ENCODE measurements around the gene ANKRD24.
A peak's percentile ranks its signal among the peaks of the same experiment; 100 is the strongest.

The ANKRD24 gene

DNA sequence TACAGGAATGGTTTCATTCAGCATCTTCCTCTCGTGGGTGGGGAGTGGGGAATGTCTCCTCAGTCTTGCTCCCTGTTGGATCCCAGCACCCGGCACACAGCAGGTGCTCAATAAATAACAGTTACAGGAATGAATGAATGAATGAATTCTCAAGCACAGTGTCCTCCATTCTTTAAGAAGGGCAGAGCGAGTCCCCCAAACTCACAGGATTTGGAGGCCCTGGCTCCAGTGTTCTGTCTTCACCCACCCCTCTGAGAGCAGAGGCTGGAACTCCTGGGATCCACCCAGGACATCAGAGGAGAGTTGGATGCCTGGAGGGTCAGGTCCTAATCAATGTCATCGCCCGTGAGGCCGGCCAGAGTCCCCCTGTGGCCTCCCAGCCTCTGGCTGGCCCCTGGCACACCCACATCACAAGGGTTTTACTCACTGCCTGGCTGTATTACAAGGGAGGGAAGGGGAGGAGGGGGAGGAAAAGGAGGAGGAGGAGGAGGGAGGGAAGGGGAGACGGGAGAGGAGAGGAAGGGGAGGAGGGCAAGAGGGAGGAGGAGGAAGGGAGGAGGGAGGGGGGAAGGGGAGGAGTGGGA is 37.7 kb upstream of the ANKRD24 start:
- Histone ChIP-seq H2BK15ac (ENCODE audit: low read depth, poor library complexity, severe bottlenecking) (no peak overlapping the region), H3K79me1 (replicated peaks; ENCODE audit: low read length, poor library complexity, severe bottlenecking) (no peaks in the 10 kb centered on the region), H3K9me3 (ENCODE audit: control insufficient read depth, low read length) (no peaks in the 10 kb centered on the region), H3K14ac (ENCODE audit: low read length in 2 of 2) (no peak overlapping the region), H3K27me3 (ENCODE audit: control insufficient read depth in 1 of 2, insufficient read depth in 1 of 2, low read length in 2 of 2) (peaks cover 0 to 26% of the 10 kb centered on the region in 2 experiments), H2BK120ac (ENCODE audit: low read depth, low read length) (peak overlapping the region; percentile 34), H3K18ac (ENCODE audit: low read depth in 1 of 2, low read length in 2 of 2) (no peak overlapping the region), H4K91ac (ENCODE audit: low read length) (peak overlapping the region; percentile 15), H3K27ac (ENCODE audit: low read length, poor library complexity, severe bottlenecking) (no peak overlapping the region), H2BK12ac (ENCODE audit: low read length in 2 of 2) (peak overlapping the region; percentile 15 to 54), H3K9ac (ENCODE audit: low read length) (peak overlapping the region; percentile 68), H3K4ac (ENCODE audit: low read depth in 1 of 2, low read length in 2 of 2) (no peak overlapping the region), H4K8ac (ENCODE audit: low read length) (peak overlapping the region; percentile 60), H3K23ac (ENCODE audit: low read length in 2 of 2) (no peak overlapping the region), H2BK5ac (ENCODE audit: low read depth, low read length, poor library complexity, severe bottlenecking) (no peak overlapping the region), H2AFZ (ENCODE audit: low read depth, low read length) (no peak overlapping the region), H3K4me1 (ENCODE audit: control insufficient read depth, insufficient read depth, low read depth, low read length) (peaks cover 6% of the 10 kb centered on the region), H3K4me2 (ENCODE audit: low read length, poor library complexity, severe bottlenecking) (no peak overlapping the region), H3K36me3 (ENCODE audit: control insufficient read depth in 1 of 2, insufficient read depth in 2 of 2, low read depth in 1 of 2, low read length in 2 of 2) (no peaks in the 10 kb centered on the region), H2AK5ac (ENCODE audit: low read length, severe bottlenecking) (no peak overlapping the region), H3K4me3 (ENCODE audit: insufficient read depth in 1 of 2, low read depth in 1 of 2, low read length in 2 of 2) (peak overlapping the region in 1 of 2 experiments; percentile 40)
- peak; percentile 45 for DNase-seq
- 28% methylated on average over 6 of the region's 7 CpGs for WGBS

DNA sequence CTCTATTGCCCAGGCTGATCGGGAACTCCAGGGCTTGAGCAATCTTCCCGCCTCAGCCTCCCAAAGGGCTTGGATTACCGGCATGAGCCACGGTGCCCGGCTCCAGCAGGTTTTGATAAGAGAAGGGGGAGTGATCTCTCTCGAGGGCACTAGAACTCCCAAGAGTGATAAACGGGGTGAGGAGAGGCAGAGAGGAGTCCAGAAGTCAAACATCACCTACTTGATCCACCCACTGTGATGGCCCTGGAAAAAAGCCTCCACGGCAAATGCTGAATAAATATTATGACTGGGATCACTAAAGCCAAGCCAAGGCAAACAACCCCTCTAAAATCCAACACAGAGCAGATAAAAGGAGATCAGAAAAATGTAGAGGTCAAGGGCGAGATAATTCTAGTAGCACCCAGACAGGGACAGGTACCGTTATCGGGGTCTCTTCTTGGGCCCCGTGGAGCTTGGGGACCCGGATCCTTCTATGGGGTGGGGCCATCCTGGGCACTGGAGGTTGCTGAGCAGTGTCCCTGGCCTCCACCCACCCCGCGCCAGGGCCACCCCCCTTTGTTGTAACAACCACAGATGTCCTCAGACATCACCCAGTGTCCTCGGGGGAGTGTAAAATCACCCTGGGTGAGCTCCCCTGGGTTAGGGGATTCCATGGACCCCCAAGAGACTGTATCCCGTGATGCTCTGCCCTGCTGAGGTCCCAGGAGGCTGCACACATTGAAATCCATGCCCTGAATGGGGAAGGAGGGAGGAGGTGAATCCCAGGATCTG is 32.8 kb upstream of the ANKRD24 start:
- Histone ChIP-seq H2AFZ (ENCODE audit: low read depth, low read length) (no peak overlapping the region), H2BK15ac (ENCODE audit: low read depth, poor library complexity, severe bottlenecking) (peak overlapping the region; percentile 23), H3K79me1 (replicated peaks; ENCODE audit: low read length, poor library complexity, severe bottlenecking) (no peaks in the 10 kb centered on the region), H3K4me1 (ENCODE audit: control insufficient read depth, insufficient read depth, low read depth, low read length) (peaks cover 5% of the 10 kb centered on the region), H3K4ac (ENCODE audit: low read depth in 1 of 2, low read length in 2 of 2) (no peak overlapping the region), H3K14ac (ENCODE audit: low read length in 2 of 2) (no peak overlapping the region), H2BK120ac (ENCODE audit: low read depth, low read length) (no peak overlapping the region), H2BK12ac (ENCODE audit: low read length in 2 of 2) (no peak overlapping the region), H3K4me3 (ENCODE audit: insufficient read depth in 1 of 2, low read depth in 1 of 2, low read length in 2 of 2) (no peak overlapping the region), H4K91ac (ENCODE audit: low read length) (no peak overlapping the region), H3K27ac (ENCODE audit: low read length, poor library complexity, severe bottlenecking) (no peak overlapping the region), H3K36me3 (ENCODE audit: control insufficient read depth in 1 of 2, insufficient read depth in 2 of 2, low read depth in 1 of 2, low read length in 2 of 2) (no peaks in the 10 kb centered on the region), H3K9ac (ENCODE audit: low read length) (no peak overlapping the region), H2AK5ac (ENCODE audit: low read length, severe bottlenecking) (no peak overlapping the region), H3K9me3 (ENCODE audit: control insufficient read depth, low read length) (no peaks in the 10 kb centered on the region), H2BK5ac (ENCODE audit: low read depth, low read length, poor library complexity, severe bottlenecking) (no peak overlapping the region), H3K27me3 (ENCODE audit: control insufficient read depth in 1 of 2, insufficient read depth in 1 of 2, low read length in 2 of 2) (peaks cover 9 to 31% of the 10 kb centered on the region in 2 experiments), H3K18ac (ENCODE audit: low read depth in 1 of 2, low read length in 2 of 2) (no peak overlapping the region), H3K23ac (ENCODE audit: low read length in 2 of 2) (no peak overlapping the region), H4K8ac (ENCODE audit: low read length) (no peak overlapping the region), H3K4me2 (ENCODE audit: low read length, poor library complexity, severe bottlenecking) (no peak overlapping the region)
- 88% methylated on average over 15 of the region's 17 CpGs for WGBS
- DNase-seq, result no peak

DNA sequence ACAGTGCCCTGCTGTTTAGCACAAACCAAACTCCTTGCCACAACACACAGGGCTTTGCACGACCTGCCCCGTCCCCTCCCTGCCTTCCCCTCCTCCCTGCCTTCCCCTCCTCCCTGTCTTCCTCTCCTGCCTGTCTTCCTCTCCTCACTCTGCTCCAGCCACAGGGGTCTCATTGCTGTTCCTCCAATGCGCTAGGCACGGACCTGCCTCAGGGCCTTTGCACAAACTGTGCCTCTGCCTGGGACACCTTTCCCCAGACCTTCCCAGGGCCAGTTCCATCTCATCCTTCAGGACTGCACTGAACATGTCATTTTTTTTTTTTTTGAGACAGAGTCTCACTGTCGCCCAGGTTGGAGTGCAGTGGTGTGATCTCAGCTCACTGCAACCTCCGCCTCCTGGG is 30.9 kb upstream of the ANKRD24 start:
- Histone ChIP-seq H3K14ac (ENCODE audit: low read length in 2 of 2) (no peak overlapping the region), H3K4ac (ENCODE audit: low read depth in 1 of 2, low read length in 2 of 2) (no peak overlapping the region), H2BK15ac (ENCODE audit: low read depth, poor library complexity, severe bottlenecking) (no peak overlapping the region), H3K36me3 (ENCODE audit: control insufficient read depth in 1 of 2, insufficient read depth in 2 of 2, low read depth in 1 of 2, low read length in 2 of 2) (no peaks in the 10 kb centered on the region), H3K18ac (ENCODE audit: low read depth in 1 of 2, low read length in 2 of 2) (no peak overlapping the region), H3K27ac (ENCODE audit: low read length, poor library complexity, severe bottlenecking) (no peak overlapping the region), H3K4me2 (ENCODE audit: low read length, poor library complexity, severe bottlenecking) (no peak overlapping the region), H3K4me1 (ENCODE audit: control insufficient read depth, insufficient read depth, low read depth, low read length) (no peaks in the 10 kb centered on the region), H2BK5ac (ENCODE audit: low read depth, low read length, poor library complexity, severe bottlenecking) (no peak overlapping the region), H3K23ac (ENCODE audit: low read length in 2 of 2) (no peak overlapping the region), H3K9ac (ENCODE audit: low read length) (no peak overlapping the region), H4K8ac (ENCODE audit: low read length) (no peak overlapping the region), H2BK12ac (ENCODE audit: low read length in 2 of 2) (no peak overlapping the region), H3K79me1 (replicated peaks; ENCODE audit: low read length, poor library complexity, severe bottlenecking) (no peaks in the 10 kb centered on the region), H3K4me3 (ENCODE audit: insufficient read depth in 1 of 2, low read depth in 1 of 2, low read length in 2 of 2) (no peak overlapping the region), H4K91ac (ENCODE audit: low read length) (no peak overlapping the region), H2AK5ac (ENCODE audit: low read length, severe bottlenecking) (no peak overlapping the region), H3K27me3 (ENCODE audit: control insufficient read depth in 1 of 2, insufficient read depth in 1 of 2, low read length in 2 of 2) (peaks cover 14 to 21% of the 10 kb centered on the region in 2 experiments), H2AFZ (ENCODE audit: low read depth, low read length) (no peak overlapping the region), H3K9me3 (ENCODE audit: control insufficient read depth, low read length) (no peaks in the 10 kb centered on the region), H2BK120ac (ENCODE audit: low read depth, low read length) (no peak overlapping the region)
- 63% methylated on average over 5 of the region's 6 CpGs for WGBS
- no peak for DNase-seq

DNA sequence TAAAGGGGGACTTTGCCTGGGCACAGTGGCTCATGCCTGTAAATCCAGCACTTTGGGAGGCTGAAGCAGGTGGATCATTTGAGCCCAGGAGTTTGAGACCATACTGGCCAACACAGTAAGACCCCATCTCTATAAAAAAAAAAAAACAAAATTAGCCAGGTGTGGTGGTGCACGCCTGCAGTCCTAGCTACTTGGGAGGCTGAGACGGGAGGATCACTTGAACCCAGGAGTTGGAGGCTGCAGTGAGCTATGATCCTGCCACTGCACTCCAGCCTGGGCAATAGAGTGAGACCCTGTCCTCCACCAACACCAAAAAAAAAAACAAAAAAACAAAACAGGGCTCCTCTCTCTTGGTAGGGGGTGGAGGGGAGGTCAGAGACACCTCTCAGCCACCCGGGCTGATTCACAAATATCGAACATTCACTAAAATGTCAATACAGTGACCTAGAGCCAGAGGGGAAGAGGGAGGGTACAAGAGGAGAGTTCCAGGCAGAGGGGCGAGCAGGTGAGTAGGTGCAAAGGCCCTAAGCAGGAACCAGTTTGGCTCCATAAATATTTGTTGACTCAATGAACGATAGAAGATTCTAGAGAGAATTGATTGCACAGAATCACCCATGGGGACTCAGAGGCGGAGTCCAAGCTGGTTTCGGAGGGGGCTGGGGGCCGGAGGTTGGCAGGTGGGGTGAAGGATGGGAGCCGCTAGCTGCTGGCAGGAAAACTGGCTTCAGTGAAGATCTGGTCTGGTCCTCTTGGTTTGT is 30.1 kb upstream of the ANKRD24 start:
- H3K23ac ChIP-seq (ENCODE audit: low read length in 2 of 2), result no peak overlapping the region
- no peaks in the 10 kb centered on the region for H3K36me3 ChIP-seq (ENCODE audit: control insufficient read depth in 1 of 2, insufficient read depth in 2 of 2, low read depth in 1 of 2, low read length in 2 of 2)
- H2BK120ac ChIP-seq (ENCODE audit: low read depth, low read length), result no peak overlapping the region
- H3K79me1 ChIP-seq (replicated peaks; ENCODE audit: low read length, poor library complexity, severe bottlenecking), result no peaks in the 10 kb centered on the region
- H2BK5ac ChIP-seq (ENCODE audit: low read depth, low read length, poor library complexity, severe bottlenecking), result no peak overlapping the region
- H3K9ac ChIP-seq (ENCODE audit: low read length), result no peak overlapping the region
- no peak overlapping the region for H2AK5ac ChIP-seq (ENCODE audit: low read length, severe bottlenecking)
- H3K14ac ChIP-seq (ENCODE audit: low read length in 2 of 2), result no peak overlapping the region
- H3K4me3 ChIP-seq (ENCODE audit: insufficient read depth in 1 of 2, low read depth in 1 of 2, low read length in 2 of 2), result no peak overlapping the region
- no peak for DNase-seq
- no peak overlapping the region for H2BK12ac ChIP-seq (ENCODE audit: low read length in 2 of 2)
- no peak overlapping the region for H2BK15ac ChIP-seq (ENCODE audit: low read depth, poor library complexity, severe bottlenecking)
- 83% methylated on average over 8 of the region's 10 CpGs for WGBS
- H4K91ac ChIP-seq (ENCODE audit: low read length), result no peak overlapping the region
- no peak overlapping the region for H3K18ac ChIP-seq (ENCODE audit: low read depth in 1 of 2, low read length in 2 of 2)
- H3K4me2 ChIP-seq (ENCODE audit: low read length, poor library complexity, severe bottlenecking), result no peak overlapping the region
- H2AFZ ChIP-seq (ENCODE audit: low read depth, low read length), result no peak overlapping the region
- no peak overlapping the region for H3K27ac ChIP-seq (ENCODE audit: low read length, poor library complexity, severe bottlenecking)
- H4K8ac ChIP-seq (ENCODE audit: low read length), result no peak overlapping the region
- no peaks in the 10 kb centered on the region for H3K4me1 ChIP-seq (ENCODE audit: control insufficient read depth, insufficient read depth, low read depth, low read length)
- no peaks in the 10 kb centered on the region for H3K9me3 ChIP-seq (ENCODE audit: control insufficient read depth, low read length)
- peaks cover 20 to 25% of the 10 kb centered on the region in 2 experiments for H3K27me3 ChIP-seq (ENCODE audit: control insufficient read depth in 1 of 2, insufficient read depth in 1 of 2, low read length in 2 of 2)
- H3K4ac ChIP-seq (ENCODE audit: low read depth in 1 of 2, low read length in 2 of 2), result no peak overlapping the region

Data from mesenchymal stem cell (in vitro differentiated cells and primary cell).